GOT3 (cell line): Measurements from ENCODE around the gene KLHDC7B.

ENCODE experiments used
- DNase-seq: peaks from one replicate; lab custom pipeline; 2025; ENCODE audit warnings: mixed read lengths; lab: John Stamatoyannopoulos, UW

The KLHDC7B gene

DNA sequence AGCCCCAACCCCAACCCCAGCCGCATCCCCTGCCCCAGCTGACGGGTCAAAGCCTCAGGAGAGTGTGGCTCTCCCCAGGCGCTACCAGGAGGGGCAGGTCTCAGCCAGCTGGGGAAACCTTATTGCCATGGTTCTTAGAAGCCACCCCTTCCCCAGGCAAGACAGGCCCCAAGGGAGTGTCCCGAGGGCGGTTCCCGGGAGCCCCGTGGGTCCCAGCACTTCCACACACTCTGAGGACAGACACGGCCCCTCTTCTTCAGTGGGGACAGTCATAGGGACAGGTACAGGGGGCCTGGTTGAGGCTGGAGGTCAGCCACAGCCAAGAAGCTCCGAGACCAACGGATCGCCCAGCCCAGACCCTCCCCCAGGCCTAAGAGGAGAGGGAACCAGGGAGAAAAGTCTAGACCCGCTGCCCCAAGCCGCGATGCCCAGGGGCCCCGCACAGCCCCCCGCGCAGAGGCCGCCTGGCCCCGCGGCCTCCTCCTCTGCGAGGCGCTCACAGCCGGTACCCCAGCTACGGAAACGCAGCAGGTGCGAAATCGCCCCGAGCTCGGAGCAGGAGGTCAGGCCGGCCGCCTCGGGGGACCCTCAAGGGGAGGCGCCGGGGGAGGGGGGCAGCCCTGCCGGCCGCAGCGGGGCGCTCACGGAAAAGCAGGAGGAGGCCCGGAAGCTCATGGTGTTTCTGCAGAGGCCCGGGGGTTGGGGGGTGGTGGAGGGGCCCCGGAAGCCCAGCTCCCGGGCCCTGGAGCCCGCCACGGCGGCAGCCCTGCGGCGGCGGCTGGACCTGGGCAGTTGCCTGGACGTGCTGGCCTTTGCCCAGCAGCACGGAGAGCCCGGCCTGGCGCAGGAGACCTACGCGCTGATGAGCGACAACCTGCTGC, 2.6 kb downstream of the KLHDC7B start:
- DNase-seq: no peak

DNA sequence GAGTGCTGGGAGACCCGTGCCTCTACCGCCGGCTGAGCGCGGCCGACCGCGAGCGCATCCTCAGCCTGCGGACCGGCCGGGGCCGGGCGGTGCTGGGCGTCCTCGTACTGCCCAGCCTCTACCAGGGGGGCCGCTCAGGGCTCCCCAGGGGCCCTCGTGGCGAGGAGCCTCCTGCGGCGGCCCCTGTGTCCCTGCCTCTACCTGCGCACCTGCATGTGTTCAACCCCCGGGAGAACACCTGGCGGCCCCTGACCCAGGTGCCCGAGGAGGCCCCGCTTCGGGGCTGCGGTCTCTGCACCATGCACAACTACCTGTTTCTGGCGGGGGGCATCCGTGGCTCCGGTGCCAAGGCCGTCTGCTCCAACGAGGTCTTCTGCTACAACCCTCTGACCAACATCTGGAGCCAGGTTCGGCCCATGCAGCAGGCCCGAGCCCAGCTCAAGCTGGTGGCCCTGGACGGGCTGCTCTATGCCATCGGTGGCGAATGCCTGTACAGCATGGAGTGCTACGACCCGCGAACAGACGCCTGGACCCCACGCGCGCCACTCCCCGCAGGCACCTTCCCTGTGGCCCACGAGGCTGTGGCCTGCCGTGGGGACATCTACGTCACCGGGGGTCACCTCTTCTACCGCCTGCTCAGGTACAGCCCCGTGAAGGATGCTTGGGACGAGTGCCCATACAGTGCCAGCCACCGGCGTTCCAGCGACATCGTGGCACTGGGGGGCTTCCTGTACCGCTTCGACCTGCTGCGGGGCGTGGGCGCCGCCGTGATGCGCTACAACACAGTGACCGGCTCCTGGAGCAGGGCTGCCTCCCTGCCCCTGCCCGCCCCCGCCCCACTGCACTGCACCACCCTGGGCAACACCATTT, 3.5 kb downstream of the KLHDC7B start:
- no peak for DNase-seq

DNA sequence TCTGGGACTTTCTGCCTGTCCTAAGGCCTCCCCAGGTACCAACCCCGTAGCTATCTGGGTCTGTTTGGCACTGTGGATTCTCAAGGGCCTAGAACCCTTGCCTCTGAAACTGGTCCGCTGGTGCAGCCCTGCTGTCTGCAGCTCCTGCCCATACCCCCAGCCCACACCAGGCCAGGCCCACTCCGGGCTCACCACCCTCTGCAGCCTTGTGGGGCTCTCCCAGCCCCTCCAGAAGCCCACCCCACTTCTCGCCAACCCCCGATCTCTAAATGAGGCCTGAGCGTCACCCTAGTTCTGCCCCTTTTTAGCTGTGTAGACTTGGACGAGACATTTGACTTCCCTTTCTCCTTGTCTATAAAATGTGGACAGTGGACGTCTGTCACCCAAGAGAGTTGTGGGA, 4.7 kb downstream of the KLHDC7B start:
- DNase-seq: no peak

DNA sequence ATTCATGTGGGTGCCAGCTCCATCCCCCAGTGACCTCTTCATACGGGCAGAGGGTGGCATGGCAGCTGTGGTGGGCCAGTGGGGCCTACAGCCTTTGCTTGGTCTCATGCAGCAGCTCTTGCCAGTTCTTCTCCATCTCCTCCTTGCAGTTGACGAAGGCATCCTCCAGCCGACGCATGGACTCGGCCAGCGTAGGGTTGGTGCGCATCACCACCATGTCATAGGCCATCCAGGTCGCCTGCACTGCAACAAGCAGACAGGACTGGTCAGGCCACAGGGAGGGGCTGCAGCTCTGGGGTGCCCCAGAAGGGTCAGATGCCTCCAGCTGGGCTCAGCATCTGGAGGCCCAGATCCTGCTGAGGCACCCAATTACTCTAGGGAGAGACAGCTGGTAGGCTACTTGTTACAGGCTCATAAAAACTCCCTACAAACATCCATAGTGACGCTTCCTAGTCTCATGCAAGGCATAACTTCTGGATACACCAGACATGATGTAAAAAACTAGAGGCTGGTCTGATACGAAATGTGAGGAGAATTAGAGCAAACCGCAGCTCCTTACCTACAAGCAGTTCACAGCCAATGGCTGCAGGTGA, 5.6 kb downstream of the KLHDC7B start:
- no peak for DNase-seq

DNA sequence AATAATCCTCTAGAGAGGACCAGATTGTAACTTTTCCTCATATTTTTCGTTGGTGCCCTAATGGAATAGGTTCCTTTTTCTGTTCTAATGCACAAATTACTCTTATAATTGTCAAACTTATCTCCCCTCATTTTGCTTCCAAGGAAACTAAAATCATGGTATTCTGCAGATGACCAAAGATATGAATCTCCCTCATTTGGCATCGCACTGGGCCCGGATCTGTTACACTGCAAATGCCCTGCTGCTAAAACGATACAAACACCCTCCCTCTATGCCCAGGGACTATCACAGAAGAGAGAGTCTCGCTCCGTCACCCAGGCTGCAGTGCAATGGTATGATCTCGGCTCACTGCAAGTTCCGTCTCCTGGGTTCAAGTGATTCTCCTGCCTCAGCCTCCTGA, 7.6 kb downstream of the KLHDC7B start:
- DNase-seq: no peak

DNA sequence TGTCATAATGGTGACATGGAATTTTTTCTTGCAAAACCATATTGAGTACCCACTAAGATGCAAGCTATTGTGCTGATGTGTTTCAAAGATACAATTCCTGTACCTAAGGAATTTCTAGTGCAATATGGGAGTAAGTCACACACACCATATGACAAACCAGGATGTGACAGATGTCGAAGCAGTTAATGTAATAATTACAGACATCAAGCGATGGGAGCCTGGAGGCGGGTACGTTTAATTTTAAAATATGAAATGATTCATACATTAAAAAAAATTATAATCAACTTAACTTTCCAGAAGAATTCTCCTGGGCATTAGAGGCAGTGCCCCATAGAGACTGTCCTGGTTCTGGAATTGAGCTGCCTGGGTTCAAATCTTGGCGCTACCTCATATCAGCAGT, 11.0 kb downstream of the KLHDC7B start:
- DNase-seq: no peak

DNA sequence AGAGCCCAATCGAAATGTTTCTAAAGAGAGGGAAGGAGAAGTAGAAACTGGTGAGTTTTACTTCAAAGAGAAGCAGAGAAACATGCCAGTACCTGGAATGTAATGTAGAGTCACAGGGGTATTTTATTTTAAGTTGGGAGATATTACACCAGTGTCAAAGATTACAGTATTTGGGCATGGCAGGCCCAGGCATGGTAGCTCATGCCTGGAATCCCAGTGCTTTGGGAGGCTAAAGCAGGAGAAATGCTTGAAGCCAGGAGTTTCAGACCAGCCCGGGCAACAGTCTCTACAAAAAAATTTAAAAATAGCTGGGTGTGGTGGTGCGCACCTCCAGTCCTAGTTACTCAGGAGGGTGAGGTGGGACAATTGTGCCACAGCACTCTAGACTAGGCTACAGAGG, 14.3 kb downstream of the KLHDC7B start:
- DNase-seq: no peak

DNA sequence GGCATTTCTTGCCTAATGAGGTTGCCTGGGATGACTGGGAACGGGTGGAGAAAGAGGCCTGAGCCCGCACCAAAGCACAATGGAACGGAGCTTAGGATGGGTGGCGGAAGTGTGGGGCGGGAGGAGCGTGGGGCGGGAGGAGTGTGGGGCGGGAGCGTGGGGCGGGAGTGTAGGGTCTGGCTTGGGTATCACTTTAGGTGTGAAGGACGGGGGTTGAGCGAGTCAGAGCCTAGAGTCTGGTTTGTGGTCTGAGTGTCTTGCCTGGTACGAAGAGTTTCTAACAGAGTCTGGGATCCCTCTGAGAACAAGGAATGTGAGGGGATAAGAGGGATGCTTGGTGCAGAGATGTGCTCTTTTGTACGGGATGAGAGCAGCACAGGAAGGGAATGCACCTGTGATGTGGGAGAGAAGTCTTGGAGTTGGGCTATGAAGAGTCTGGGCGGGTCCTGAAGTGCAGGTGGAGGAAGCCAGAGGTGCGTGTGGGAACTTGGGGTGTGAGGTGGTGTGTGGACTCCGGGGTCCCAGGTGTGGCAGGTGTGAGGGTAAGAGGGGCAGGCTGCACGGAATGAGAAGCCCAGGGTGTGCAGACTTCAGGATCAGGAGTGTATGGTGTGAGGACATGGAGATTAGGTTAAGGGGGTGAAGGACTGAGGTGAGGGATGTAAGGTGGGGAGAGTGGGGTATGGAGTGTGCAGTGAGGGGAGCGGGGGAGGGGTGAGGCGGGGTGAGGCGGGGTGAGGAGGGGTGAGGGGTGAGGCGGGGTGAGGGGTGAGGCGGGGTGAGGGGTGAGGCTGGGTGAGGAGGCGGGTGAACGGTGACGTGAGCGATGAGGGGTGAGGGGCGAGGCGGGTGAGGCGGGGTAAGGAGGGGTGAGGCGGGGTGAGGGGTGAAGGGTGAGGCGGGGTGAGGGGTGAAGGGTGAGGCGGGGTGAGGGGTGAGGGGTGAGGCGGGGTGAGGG, 16.0 kb downstream of the KLHDC7B start:
- DNase-seq: no peak

DNA sequence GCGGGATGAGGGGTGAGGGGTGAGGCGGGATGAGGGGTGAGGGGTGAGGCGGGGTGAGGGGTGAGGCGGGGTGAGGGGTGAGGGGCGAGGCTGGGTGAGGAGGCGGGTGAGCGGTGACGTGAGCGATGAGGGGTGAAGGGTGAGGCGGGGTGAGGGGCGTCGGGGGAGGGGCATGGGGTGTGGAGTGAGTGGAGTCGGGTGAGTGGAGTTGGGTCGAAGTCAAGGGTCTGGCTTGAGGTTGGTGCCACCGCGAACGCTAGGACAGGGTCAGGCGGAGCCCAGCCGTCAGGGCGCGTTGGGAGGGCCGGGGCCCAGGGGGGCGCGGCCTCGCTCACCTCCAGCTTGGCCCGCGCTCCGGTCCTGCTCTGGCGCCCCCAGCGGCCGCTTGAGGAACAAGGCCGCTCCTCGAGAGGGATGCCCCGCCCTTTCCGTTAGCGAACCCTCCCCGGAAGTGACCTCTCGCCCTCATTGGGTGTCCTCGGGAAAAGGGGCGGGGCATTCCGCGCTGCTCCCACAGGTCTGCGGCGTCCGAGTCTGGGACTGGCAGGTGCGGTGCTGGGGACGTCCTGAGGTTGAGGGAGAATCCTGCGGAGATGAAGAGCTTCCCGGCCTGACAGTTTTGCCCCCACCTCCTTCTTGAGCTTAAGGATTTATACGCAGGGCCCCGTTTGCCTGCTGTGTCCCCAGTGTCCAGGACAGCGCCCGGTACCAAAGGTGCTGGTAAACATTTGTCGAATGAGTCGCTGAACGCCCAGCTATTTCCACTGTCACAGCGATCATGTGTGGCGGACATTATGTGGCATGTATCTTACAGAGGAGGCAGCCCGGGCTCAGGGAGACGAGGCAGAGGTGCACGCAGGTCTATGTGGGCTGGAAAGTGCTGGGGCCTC, 17.1 kb downstream of the KLHDC7B start, which contains the start of gene SYCE3:
SYCE3 (minus strand) TSS at position 397 of the 890 bp plus-strand sequence. CDS start 6,514 bp downstream, outside the sequence.
- DNase-seq: peak; percentile 89

DNA sequence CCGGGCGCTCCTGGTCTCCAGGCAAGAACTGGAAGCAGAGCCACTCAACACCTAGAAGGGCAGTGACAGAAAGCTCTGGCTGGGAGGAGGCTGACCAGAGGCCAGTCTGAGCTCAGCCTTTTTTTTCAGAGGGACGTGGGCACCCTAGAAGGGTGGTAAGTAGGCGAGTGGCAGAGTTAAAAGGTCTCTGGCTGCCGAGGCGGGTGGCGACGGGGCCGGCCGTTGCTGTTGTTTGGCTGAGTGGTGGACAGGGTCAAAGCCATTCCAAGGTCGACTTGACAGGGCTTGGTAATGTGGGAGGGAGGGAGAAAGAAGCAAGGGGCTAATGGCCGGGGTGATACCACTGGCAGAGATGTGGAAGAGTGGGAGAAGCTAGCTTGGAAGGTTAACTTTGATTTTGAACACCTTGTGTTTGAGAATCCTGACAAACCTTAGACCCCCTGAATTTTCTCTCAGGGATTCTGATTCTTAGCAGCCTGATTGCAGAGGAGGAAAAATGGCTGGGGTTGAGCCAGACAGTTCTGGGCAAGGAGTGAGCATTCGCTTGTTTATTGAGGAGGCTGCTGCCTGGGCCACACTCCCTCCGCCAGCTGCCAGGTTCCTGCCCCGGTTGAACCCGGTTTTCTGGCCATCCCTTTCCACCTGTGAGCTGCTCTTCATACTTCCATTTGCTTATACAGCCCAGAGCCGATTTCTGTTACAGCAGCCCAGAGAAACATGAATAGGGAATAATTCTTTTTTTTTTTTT, 17.9 kb downstream of the KLHDC7B start:
- no peak for DNase-seq

DNA sequence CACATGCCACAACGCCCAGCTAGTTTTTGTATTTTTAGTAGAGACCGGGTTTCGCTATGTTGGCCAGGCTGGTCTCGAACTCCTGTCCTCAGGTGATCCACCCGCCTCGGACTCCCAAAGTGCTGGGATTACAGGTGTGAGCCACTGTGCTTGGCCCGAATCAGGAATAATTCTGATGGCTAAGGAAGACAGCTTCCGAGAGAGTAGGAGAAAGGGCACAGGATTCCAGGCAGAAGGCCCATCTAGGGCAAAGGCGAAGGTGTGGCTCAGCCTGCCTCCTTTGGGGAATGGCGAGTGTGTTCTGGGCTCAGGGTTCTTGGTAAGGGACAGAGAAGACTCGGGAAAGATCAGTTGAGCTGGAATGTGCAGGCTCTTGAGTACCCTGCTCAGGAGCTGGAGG, 18.6 kb downstream of the KLHDC7B start:
- DNase-seq: no peak

DNA sequence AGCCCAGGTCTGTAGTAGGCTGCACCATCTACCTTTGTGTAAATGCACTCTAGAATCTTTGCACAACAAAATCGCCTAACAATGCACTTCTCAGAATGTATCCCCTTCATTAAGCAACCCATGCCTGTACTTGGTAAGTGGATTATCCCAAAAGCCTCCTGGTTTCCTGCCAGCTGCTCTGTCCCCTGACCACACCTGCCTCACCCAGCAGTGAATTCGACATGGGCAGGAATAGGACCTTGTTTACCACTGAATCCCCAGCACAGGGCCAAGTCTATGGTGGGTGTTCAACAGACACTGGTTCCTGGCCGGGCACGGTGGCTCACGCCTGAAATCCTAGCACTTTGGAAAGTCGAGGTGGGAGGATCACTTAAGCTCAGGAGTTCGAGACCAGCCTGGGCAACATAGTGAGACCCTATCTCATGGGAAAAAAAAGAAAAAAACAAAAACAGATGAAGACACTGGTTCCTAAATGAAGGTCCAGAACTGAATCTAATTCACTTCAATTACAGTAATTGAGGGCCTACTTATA, 22.1 kb downstream of the KLHDC7B start:
- no peak for DNase-seq

DNA sequence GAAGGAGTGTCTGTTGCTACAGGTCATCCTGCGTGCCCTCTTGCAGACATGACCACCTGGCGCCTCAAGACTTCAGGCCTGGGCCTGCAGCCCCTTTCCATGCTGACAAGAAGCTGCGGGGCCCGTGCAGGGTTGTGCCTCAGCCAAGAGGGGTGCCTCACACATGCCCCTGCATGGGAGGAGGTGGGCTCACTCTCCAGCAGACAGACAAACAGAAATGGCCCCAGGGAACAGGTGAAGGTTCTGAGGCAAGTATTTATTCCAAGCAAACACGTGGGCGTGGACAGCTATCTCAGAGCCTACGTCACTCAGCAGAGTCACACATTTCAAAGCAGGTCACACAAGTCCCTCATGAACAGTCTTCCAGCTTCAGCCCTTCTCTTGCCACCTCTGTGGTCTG, 22.9 kb downstream of the KLHDC7B start:
- DNase-seq: no peak

DNA sequence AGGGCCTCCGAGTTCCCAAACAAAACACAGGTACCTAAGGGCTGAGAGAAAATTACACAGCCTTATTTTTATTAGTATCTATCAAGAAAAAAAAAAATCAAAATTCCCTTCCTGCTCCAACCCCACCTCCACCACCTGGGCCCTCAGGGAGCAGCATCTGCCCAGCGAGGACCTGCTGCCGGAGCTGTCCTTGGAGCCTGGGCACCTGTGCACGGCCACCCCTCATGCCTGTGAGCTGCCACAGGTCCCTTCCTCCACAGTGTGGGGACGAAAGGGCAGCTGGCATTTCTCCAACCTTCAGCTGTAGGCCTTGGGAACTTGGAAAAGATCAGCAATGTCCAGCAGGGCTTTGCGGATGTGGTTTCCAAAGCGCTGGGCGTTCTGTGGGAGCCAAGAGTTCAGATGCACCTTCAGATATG, 23.4 kb downstream of the KLHDC7B start:
- no peak for DNase-seq

DNA sequence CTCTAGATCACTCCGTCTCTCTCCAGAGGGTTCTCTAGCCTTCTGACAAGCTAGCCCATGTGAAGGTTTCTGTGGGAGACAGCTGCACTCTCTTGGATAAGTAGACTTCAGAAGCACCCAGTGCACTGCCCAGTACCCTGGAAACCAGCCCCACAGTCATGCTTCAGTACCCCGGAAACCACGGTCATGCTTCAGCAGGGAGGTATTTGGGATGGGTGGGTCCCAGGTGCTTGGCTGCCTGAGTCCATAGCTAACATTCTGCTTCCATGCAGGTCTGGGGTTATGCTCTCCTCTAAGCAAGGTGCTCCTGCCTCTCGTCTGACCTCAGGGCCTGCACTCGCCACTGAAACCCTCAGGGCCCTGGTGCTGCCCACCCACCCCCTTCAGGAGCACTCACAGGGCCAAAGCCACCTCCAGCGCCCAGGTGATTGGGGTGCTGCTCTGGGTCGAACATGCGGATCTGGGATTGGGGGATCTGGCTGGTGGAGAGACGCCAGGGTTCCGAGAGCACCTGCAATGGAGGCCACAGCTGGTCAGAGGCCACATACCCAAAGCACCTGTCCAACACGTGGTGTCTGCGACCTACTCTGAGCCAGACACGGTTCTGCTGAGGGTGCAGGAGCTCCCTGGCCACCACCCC, 24.3 kb downstream of the KLHDC7B start:
- no peak for DNase-seq

DNA sequence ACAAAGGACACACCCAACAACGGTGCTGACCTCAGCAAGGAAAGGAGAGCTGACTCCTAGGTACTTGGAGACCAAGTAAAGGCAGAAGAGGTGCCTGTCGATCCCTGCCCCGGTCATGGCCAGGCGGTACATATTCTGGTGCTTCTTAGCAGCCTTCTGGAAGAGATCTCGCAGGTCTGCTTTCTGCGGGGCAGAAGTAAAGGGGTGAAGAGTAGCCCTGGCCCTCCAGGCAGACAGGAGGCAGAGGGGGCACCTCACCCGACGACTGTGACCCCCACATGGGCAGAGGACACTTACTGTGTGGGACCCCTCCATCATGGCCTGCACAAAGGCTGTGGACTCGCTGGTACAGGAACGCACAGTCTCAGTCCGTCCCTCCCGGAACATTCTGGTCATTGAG, 25.2 kb downstream of the KLHDC7B start:
- DNase-seq: no peak

DNA sequence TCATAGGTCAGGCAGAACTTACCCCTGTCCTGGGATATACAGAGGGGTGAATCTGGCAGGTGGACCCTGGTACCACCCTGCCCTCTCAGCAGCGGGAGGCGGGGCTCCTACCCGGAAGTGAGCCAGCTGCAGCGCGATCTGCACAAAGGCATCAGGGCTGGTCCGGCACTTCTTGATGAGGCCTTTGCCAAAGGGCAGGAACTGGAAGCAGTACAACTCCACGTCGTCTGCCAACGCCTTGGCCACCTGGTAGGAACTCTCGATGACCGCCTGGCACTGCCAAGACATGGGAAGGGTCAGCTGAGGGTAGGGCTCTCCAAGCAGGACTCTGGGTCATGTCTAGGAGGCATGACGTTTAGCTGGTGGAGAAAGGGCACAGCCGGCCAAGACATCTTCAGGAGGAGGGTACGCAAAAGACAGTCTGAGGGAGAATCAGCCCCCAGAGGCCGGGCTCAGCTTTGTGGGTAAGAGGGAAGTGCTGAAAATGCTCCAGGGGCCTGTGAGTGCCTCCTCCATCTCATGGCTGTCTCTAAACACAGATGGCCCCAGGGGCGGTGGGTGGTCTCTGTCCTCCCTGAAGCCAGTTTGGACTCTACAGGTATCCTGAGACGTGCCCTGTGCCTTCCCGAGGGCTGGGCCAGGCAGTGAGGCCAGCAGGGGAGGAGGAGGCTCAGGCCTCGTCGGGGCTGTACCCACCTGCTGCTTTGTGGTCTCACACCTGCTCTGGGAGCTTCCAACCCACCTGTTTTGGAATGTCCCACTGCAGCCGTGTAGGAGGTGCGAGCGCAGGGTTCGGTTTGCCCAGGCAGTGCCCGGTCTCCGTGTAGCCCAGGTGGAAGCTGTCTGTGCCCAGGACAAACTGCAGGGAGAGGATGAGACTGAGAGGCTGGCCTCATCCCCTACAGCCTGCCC, 25.8 kb downstream of the KLHDC7B start:
- no peak for DNase-seq

DNA sequence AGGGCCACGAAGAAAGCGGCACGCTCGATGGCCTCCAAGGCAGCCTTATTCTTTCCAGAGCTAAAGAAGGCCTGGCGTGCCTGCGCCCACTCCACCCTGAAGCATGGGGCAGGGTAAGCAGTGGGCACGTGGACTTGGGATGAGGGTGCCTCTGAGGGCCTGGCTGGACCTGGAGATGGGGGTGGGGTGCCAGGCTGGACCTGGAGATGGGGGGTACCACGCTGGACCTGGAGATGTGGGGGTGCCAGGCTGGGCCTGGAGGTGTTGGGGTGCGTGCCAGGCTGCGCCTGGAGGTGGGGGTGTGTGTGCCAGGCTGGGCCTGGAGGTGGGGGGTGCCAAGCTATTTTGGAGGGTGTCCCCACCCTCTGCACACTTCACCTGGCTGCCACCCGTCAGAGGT, 27.3 kb downstream of the KLHDC7B start:
- DNase-seq: no peak
